GM20000 (cell line): Measurements from ENCODE around the gene RGS9.
A peak's percentile ranks its signal among the peaks of the same experiment; 100 is the strongest.

Experiments used
- DNase-seq: peaks from one replicate; pipeline ENCODE4 v3.0.0; 2012; ENCODE audit warnings: low spot score
- TF ChIP-seq, protein P1 (sequence below): IDR thresholded peaks from 2 replicates; pipeline ENCODE4 v1.5.1; 2012; ENCODE audit warnings: mild to moderate bottlenecking, control low read depth; ENCODE audit errors: extremely low read depth, missing control alignments

Gene RGS9

DNA sequence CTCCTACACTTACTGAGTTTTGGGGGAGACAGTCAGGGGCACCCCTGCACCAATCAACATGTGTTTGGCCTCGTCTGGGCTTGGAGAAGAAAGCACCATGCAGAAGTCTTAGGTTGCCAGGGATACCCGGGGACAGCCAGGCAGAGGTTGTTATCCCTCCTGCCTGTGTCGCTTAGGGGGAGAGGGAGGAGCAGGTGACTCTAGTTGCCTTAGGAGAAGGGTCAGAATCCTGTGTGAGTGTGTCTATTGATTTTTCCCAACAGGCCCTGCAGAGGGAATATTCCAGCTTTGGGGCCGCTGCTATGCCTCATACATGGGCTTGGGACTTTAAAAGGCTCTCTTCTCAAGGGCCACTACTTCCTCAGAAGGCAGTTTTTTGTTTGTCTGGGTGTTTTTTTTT lies 89.1 kb downstream of the RGS9 start:
- TF ChIP-seq, protein P1, sequence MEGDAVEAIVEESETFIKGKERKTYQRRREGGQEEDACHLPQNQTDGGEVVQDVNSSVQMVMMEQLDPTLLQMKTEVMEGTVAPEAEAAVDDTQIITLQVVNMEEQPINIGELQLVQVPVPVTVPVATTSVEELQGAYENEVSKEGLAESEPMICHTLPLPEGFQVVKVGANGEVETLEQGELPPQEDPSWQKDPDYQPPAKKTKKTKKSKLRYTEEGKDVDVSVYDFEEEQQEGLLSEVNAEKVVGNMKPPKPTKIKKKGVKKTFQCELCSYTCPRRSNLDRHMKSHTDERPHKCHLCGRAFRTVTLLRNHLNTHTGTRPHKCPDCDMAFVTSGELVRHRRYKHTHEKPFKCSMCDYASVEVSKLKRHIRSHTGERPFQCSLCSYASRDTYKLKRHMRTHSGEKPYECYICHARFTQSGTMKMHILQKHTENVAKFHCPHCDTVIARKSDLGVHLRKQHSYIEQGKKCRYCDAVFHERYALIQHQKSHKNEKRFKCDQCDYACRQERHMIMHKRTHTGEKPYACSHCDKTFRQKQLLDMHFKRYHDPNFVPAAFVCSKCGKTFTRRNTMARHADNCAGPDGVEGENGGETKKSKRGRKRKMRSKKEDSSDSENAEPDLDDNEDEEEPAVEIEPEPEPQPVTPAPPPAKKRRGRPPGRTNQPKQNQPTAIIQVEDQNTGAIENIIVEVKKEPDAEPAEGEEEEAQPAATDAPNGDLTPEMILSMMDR = no peak
- DNase-seq = no peak

DNA sequence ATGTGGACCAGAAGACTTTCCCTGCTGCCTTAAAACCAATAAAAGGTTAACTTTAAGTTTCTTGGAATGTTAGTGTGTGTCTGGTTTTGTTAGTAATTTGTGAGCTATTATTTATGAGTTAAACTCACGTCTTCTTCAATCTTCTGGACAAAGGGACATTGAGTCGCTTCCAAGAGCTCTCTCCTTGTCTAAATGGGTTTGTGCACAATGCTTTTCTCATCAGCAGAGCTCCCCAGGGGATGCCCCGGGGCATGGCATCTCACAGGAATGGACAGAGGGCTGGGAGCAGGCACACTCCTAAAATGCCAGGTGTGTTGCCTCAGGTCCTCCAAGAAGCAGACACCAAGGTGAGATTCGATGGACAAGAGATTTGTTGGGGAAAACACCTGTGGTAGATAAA lies 90.5 kb downstream of the RGS9 start:
- TF ChIP-seq, protein P1 = no peak
- no peak for DNase-seq

DNA sequence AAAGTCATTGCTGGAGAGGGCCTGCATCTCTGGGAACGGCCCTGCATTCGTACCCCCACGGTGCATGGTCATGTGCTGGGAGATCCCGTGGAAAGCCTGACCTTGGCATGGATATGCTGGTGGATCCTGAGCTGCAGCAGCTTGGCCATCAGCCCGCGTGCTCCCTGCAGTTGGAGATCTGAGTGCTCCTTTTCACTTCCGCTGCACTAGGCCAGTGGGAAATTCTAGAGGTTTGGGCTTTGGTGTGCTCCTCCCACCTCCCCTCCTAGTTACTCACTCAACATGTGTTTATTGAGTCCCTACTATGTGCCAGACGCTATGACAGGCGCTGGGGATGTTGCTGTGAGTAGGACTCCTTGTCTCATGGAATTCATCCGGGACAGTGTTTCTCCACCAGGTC lies 91.1 kb downstream of the RGS9 start:
- TF ChIP-seq, protein P1 = no peak
- DNase-seq = no peak

DNA sequence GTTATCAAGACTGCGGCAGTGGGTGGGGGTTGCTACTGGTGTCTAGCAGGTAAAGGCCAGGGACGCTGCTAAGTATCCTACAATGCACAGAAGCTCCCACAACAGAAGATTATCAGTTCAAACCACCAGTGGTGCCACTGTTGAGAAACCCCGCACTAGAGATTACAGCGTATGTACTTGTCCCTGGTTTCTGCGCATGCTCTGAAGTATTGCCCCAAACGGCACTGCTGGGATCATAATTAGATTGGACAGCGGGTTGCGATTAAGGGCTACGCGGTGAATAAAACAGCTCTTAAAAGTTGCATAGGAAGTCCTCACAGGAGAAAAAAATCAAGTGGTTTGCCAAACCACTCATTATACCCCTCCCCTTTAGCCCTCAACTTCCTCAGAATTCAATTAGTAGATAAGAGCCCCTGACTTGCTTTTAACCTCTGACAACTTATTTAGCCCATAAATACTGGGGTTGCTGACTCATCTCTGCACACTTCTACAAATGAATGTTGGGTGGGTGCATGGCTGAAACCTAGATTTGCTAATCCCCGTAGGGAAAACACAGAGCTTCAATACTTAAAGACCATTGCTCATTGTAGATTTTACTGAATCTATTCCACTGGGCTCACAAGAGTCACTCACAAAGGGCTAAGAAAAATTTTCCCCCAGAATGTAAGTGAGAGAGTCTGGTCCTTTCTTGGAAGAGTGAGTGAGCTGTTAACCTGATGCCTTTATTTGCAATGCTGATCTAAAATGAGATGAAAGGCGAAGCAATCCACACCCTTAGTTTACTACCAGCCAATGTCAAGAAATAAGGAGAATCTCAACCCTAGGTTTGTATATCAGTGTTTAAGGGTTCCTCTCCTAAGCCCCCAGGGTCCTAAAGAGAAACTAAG lies 91.8 kb downstream of the RGS9 start:
- DNase-seq = peak; percentile 70
- TF ChIP-seq, protein P1 = no peak

DNA sequence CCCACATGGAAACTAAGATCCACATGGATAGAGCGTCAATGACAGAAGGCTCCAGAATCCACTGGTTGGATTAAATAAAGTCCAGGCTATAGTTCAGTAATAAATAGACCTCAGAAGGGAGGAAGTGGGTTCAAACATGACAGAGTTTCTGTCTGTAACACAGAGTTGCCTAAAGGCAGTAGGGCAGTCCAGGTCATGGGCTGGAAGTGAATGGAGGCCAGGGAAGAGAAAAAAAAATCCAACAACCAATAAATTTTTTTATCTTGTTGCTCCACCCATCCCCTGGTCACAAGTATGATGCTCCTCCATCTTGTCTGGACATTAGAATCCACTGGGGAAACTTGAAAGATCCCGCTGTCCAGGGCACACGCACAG lies 92.4 kb downstream of the RGS9 start:
- TF ChIP-seq, protein P1 = no peak
- DNase-seq = no peak

DNA sequence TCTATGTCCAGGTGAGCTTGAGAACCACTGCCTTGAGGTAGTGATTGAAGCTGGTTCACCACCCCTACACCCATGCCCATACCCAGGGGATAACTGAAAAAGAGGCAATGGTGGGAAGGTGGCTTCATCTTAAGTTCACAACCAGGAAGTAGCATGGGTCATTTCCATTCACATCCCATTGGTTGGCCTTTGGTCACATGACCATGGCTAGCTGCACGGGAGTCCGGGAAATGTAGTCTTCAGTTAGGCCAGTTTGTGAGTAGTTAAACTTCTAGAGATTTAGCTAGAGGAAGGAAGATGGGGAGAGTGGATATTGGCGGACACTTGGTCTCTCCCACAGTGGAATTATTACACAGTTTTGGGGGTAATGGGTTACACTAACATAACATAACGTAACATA lies 92.9 kb downstream of the RGS9 start:
- no peak for DNase-seq
- TF ChIP-seq, protein P1 = no peak

DNA sequence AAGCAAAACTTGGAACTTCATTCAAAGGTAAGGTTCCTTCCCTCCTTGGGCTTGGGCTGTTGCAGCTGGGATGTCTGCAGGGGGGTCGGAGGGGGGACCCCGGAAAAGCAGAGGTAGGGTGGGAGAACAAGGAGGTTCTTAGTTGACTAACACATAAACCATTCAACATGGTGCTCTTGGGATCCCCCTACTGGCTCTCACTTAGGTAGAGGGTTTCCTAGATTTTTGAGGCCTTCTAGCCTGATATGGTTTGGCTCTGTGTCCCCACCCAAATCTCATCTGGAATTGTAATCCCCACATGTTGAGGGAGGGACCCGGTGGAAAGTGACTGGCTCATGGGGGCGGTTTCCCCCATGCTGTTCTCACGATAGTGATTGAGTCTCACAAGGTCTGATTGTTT lies 93.9 kb downstream of the RGS9 start:
- DNase-seq = no peak
- TF ChIP-seq, protein P1 = no peak
